Measurements from ENCODE around the gene IGDCC3.

Gene IGDCC3

GRCh38 chr15:65335278-65336055, 42.3 kb downstream of the IGDCC3 start:
- no peak overlapping the region for H3K4me3 ChIP-seq (replicated peaks; ENCODE audit: insufficient read depth, low read length)
- H3K27ac ChIP-seq (replicated peaks): no peak overlapping the region
- DNase-seq (ENCODE audit: low read depth in 1 of 2, low spot score in 1 of 2): no peak
- H3K27me3 ChIP-seq (ENCODE audit: insufficient read depth, poor library complexity, severe bottlenecking): peaks cover 2% of the 10 kb centered on the region
- TF ChIP-seq REST (IDR thresholded peaks at IDR 0.05; ENCODE audit: insufficient replicate concordance, low read depth): no peak
- TF ChIP-seq, protein P1, sequence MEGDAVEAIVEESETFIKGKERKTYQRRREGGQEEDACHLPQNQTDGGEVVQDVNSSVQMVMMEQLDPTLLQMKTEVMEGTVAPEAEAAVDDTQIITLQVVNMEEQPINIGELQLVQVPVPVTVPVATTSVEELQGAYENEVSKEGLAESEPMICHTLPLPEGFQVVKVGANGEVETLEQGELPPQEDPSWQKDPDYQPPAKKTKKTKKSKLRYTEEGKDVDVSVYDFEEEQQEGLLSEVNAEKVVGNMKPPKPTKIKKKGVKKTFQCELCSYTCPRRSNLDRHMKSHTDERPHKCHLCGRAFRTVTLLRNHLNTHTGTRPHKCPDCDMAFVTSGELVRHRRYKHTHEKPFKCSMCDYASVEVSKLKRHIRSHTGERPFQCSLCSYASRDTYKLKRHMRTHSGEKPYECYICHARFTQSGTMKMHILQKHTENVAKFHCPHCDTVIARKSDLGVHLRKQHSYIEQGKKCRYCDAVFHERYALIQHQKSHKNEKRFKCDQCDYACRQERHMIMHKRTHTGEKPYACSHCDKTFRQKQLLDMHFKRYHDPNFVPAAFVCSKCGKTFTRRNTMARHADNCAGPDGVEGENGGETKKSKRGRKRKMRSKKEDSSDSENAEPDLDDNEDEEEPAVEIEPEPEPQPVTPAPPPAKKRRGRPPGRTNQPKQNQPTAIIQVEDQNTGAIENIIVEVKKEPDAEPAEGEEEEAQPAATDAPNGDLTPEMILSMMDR (IDR thresholded peaks at IDR 0.05; ENCODE audit: insufficient read depth, low read length): no peak
- TF ChIP-seq SPI1 (IDR thresholded peaks at IDR 0.05; ENCODE audit: borderline replicate concordance, low read depth): no peak
- TF ChIP-seq GABPA (IDR thresholded peaks at IDR 0.05; ENCODE audit: low read depth): no peak
- no peak for TF ChIP-seq POLR2AphosphoS5 (IDR thresholded peaks at IDR 0.05; ENCODE audit: low read depth)

- H3K27me3 ChIP-seq (ENCODE audit: insufficient read depth, poor library complexity, severe bottlenecking): peaks cover 2% of the 10 kb centered on the region
- no peak overlapping the region for H3K27ac ChIP-seq (replicated peaks)
- H3K4me3 ChIP-seq (replicated peaks; ENCODE audit: insufficient read depth, low read length): no peak overlapping the region
- DNase-seq (ENCODE audit: low read depth in 1 of 2, low spot score in 1 of 2): no peak
- TF ChIP-seq REST (IDR thresholded peaks at IDR 0.05; ENCODE audit: insufficient replicate concordance, low read depth) (no peak), POLR2AphosphoS5 (IDR thresholded peaks at IDR 0.05; ENCODE audit: low read depth) (no peak), GABPA (IDR thresholded peaks at IDR 0.05; ENCODE audit: low read depth) (no peak)
These were observed 43.1 kb downstream of the IGDCC3 start for GRCh38 chr15:65334586-65335231.

DNA sequence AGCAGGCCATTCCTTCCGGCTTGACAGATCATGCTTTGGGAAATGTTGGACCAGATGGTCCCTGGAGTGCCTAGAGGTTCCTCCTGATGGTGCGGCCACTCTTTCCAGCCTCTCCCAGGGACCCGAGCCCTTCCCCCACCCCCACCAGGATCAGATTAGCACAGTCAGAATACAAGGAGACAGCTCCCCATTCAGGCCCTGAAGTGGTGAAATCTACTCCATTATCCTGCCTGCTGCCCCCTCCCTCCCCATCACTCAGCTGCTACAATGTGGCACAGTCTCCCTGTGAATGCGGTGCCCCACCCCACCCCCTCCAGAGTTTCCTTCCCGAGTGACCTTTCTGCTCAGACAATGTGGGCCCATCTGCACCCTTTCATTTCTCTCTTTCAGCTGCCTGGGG, 43.9 kb downstream of the IGDCC3 start:
- DNase-seq (ENCODE audit: low read depth in 1 of 2, low spot score in 1 of 2): no peak
- Histone ChIP-seq H3K27ac (replicated peaks) (no peak overlapping the region), H3K4me3 (replicated peaks; ENCODE audit: insufficient read depth, low read length) (no peak overlapping the region), H3K27me3 (ENCODE audit: insufficient read depth, poor library complexity, severe bottlenecking) (peaks cover 2% of the 10 kb centered on the region)
- no peak for TF ChIP-seq REST (IDR thresholded peaks at IDR 0.05; ENCODE audit: insufficient replicate concordance, low read depth)
- TF ChIP-seq GABPA (IDR thresholded peaks at IDR 0.05; ENCODE audit: low read depth): no peak
- no peak for TF ChIP-seq SPI1 (IDR thresholded peaks at IDR 0.05; ENCODE audit: borderline replicate concordance, low read depth)
- TF ChIP-seq POLR2AphosphoS5 (IDR thresholded peaks at IDR 0.05; ENCODE audit: low read depth): no peak
- TF ChIP-seq, protein P1 (IDR thresholded peaks at IDR 0.05; ENCODE audit: insufficient read depth, low read length): no peak
